Right renal pelvis (tissue), 4 donors: ENCODE results near the gene B4GALT5. TPM values are rescaled to one million over a fixed set of nuclear protein-coding genes. Genes with fewer than 3 reads are reported as not detected.
"Not testable (repeated sequence)": the region's sequence is repeated elsewhere in the genome, so short reads cannot be mapped to it uniquely, and the experiment has no call there.

ENCODE experiments used
- DNase-seq, 4 donors: peaks; one replicate each; pipeline ENCODE4 v3.0.0-alpha.2; 2013; ENCODE audit warnings: low read depth in 4 of 4, low spot score in 3 of 4, missing footprints in 1 of 4
- polyA plus RNA-seq, 4 donors: library from polyadenylated mRNA; unstranded; fragments of 120-200 nt; gene quantifications; one replicate each; pipeline ENCODE4 v1.2.1, GENCODE V29; 2013; ENCODE audit not compliant: insufficient read length in 4 of 4

Gene B4GALT5
- polyA plus RNA-seq, 4 donors = 45.2 to 54.6 (median 51.9) TPM

GRCh38 chr20:49737260-49737659 is 23.6 kb upstream of the B4GALT5 start:
- DNase-seq = no peak

- DNase-seq = no peak
Observed at GRCh38 chr20:49729780-49730179, 16.1 kb upstream of the B4GALT5 start.

- no peak for DNase-seq
Observed at GRCh38 chr20:49727894-49728885, 14.5 kb upstream of the B4GALT5 start.

GRCh38 chr20:49727478-49727877 is 13.8 kb upstream of the B4GALT5 start:
- DNase-seq = no peak

- DNase-seq = no peak
Observed at GRCh38 chr20:49725694-49726093, 12.0 kb upstream of the B4GALT5 start.

GRCh38 chr20:49725224-49725606 is 11.5 kb upstream of the B4GALT5 start:
- not testable (repeated sequence) for DNase-seq

- peak; percentile 39 to 62 (median 50) for DNase-seq
Observed at GRCh38 chr20:49724408-49725223, 10.9 kb upstream of the B4GALT5 start.

- DNase-seq = not testable (repeated sequence)
Observed at GRCh38 chr20:49723758-49724157, 10.1 kb upstream of the B4GALT5 start.

- DNase-seq = not testable (repeated sequence)
Observed at GRCh38 chr20:49721326-49721725, 7.6 kb upstream of the B4GALT5 start.

GRCh38 chr20:49715466-49715865 is 1.8 kb upstream of the B4GALT5 start:
- no peak for DNase-seq

- no peak for DNase-seq
Observed at GRCh38 chr20:49712996-49713752, 504 bp downstream of the B4GALT5 start.

- no peak for DNase-seq
Observed at GRCh38 chr20:49712646-49712995, 1.1 kb downstream of the B4GALT5 start.

- no peak for DNase-seq
Observed at GRCh38 chr20:49712118-49712517, 1.6 kb downstream of the B4GALT5 start.

- no peak for DNase-seq
Observed at GRCh38 chr20:49711667-49711987, 2.1 kb downstream of the B4GALT5 start.

- DNase-seq = no peak
Observed at GRCh38 chr20:49710971-49711666, 2.6 kb downstream of the B4GALT5 start.

GRCh38 chr20:49707118-49707517 is 6.6 kb downstream of the B4GALT5 start:
- no peak for DNase-seq

- no peak for DNase-seq
Observed at GRCh38 chr20:49706630-49707091, 7.0 kb downstream of the B4GALT5 start.

GRCh38 chr20:49705893-49706292 is 7.8 kb downstream of the B4GALT5 start:
- DNase-seq = not testable (repeated sequence)

GRCh38 chr20:49705358-49705757 is 8.3 kb downstream of the B4GALT5 start:
- DNase-seq = no peak

GRCh38 chr20:49704932-49705336 is 8.7 kb downstream of the B4GALT5 start:
- DNase-seq = no peak
